HepG2 (cell line): ENCODE results near the gene KDM3A. TPM values are rescaled to one million over a fixed set of nuclear protein-coding genes. Genes with fewer than 3 reads are reported as not detected.

ENCODE experiments used
- ATF3 ChIP-seq: sonication (generic); formaldehyde crosslinking; IDR thresholded peaks from 2 replicates; pipeline ENCODE4 v1.4.0; 2020; ENCODE audit warnings: missing genetic modification reagents
- CEBPZ ChIP-seq: IDR thresholded peaks from 2 replicates; pipeline ENCODE4 v1.6.1; 2012; ENCODE audit warnings: low read length, improper control_type of control experiment
- E2F5 ChIP-seq: sonication (generic); formaldehyde crosslinking; conservative IDR thresholded peaks from 2 replicates; pipeline ENCODE4 v1.4.0; 2020; ENCODE audit warnings: missing genetic modification reagents
- MAFG ChIP-seq: sonication (generic); formaldehyde crosslinking; IDR thresholded peaks from 2 replicates; pipeline ENCODE4 v1.5.1; 2020; ENCODE audit warnings: mild to moderate bottlenecking, missing genetic modification reagents
- PHF20 ChIP-seq: sonication (generic); formaldehyde crosslinking; IDR thresholded peaks from 2 replicates; pipeline ENCODE4 v1.5.0; 2020; ENCODE audit warnings: mild to moderate bottlenecking, missing genetic modification reagents
- PLSCR1 ChIP-seq: sonication (generic); formaldehyde crosslinking; IDR thresholded peaks from 2 replicates; pipeline ENCODE4 v1.5.0; 2020; ENCODE audit warnings: missing genetic modification reagents, mild to moderate bottlenecking, borderline replicate concordance
- RFXANK ChIP-seq: IDR thresholded peaks from 2 replicates; pipeline ENCODE4 v1.6.1; 2016
- SYNCRIP ChIP-seq: fragments of 200-400 bp; formaldehyde crosslinking; IDR thresholded peaks from 2 replicates; pipeline ENCODE4 v1.6.1; 2018; ENCODE audit warnings: mild to moderate bottlenecking, low read depth, low read length; ENCODE audit not compliant: insufficient read depth
- THAP7 ChIP-seq: sonication (generic); formaldehyde crosslinking; IDR thresholded peaks from 2 replicates; pipeline ENCODE4 v1.8.1; 2023; ENCODE audit warnings: mild to moderate bottlenecking, missing genetic modification reagents
- TP53 ChIP-seq: sonication (generic); formaldehyde crosslinking; conservative IDR thresholded peaks from 2 replicates; pipeline ENCODE4 v1.4.0; 2020; ENCODE audit warnings: missing genetic modification reagents
- ZBTB38 ChIP-seq: sonication (generic); formaldehyde crosslinking; IDR thresholded peaks from 2 replicates; pipeline ENCODE4 v1.5.1; 2020; ENCODE audit warnings: mild to moderate bottlenecking, missing genetic modification reagents
- ZBTB4 ChIP-seq: sonication (generic); formaldehyde crosslinking; IDR thresholded peaks from 2 replicates; pipeline ENCODE4 v1.4.0; 2020; ENCODE audit warnings: missing genetic modification reagents, mild to moderate bottlenecking, borderline replicate concordance
- ZFP36L2 ChIP-seq: sonication (generic); formaldehyde crosslinking; IDR thresholded peaks from 2 replicates; pipeline ENCODE4 v1.4.0; 2020; ENCODE audit warnings: missing genetic modification reagents
- ZNF574 ChIP-seq: sonication (generic); formaldehyde crosslinking; IDR thresholded peaks from 2 replicates; pipeline ENCODE4 v1.4.0; 2020; ENCODE audit warnings: missing genetic modification reagents
- polyA plus RNA-seq, 8 experiments: library from polyadenylated mRNA; depleted of rRNA in 3 of 8; stranded (reverse) in 7 of 8; unstranded in 1 of 8; fragments of >200 nt; fragmentation: Illumina TruSeq in 4 of 8; extraction: Trizol in 4 of 8; gene quantifications; 2 replicates each; pipeline versions ENCODE4 v1.2.1 to v1.2.3, GENCODE V29; 2011 to 2016; ENCODE audit warnings: low read depth in 4 of 8, missing spikeins in 1 of 8, mixed read lengths in 1 of 8; ENCODE audit not compliant: insufficient read depth in 1 of 8
- total RNA-seq, 5 experiments: library from RNA; depleted of rRNA; stranded (reverse); fragments of >200 nt; fragmentation: Illumina TruSeq; extraction: Trizol; gene quantifications; 2 replicates each; pipeline ENCODE4 v1.2.3, GENCODE V29; 2016; ENCODE audit warnings: low read depth in 1 of 5

KDM3A gene
- total and polyA plus RNA-seq, 2 of the 13 experiments (the other 11 are each of a cell fraction or from before 2014, with no cell fraction given) = 21.0 to 70.2 TPM

- TF ChIP-seq ZBTB4 (CRISPR knock-in tag) (peak; percentile 98; the same call in 1 of the 2 replicates), CEBPZ (no peak), ZBTB38 (CRISPR knock-in tag) (peak; percentile 90), ATF3 (CRISPR knock-in tag) (peak; percentile 71), THAP7 (CRISPR knock-in tag) (peak; percentile 98), E2F5 (CRISPR knock-in tag) (no peak), PHF20 (CRISPR knock-in tag) (peak; percentile 70), MAFG (CRISPR knock-in tag) (no peak), PLSCR1 (CRISPR knock-in tag) (peak; percentile 97; the same call in 1 of the 2 replicates), RFXANK (CRISPR knock-in tag) (peak; percentile 90; the same call in 1 of the 2 replicates), ZFP36L2 (CRISPR knock-in tag) (peak; percentile 76; the same call in 1 of the 2 replicates), ZNF574 (CRISPR knock-in tag) (peak; percentile 89), SYNCRIP (no peak), TP53 (CRISPR knock-in tag) (no peak; the same call in 1 of the 2 replicates)
Measured at GRCh38 chr2:86440631-86441391, at the start of gene KDM3A (continued).
